ENCODE measurements around the gene SAMD9. TPM values are rescaled to one million over a fixed set of nuclear protein-coding genes. Genes with fewer than 3 reads are reported as not detected.
A peak's percentile ranks its signal among the peaks of the same experiment; 100 is the strongest.

SAMD9 gene
- total RNA-seq, 1 donor from 2014 or later: 15.0 TPM

GRCh38 chr7:93159490-93159889 is 41.7 kb upstream of the SAMD9 start:
- no peak for DNase-seq (ENCODE audit: extremely low spot score, unreplicated experiment)

GRCh38 chr7:93156884-93157283 is 39.1 kb upstream of the SAMD9 start:
- DNase-seq (ENCODE audit: extremely low spot score, unreplicated experiment): no peak
- TF ChIP-seq CTCF (IDR thresholded peaks at IDR 0.05): no peak
- Mint-ChIP-seq H3K4me3 (ENCODE audit: unreplicated experiment) (no peak overlapping the region), H3K27me3 (ENCODE audit: unreplicated experiment) (peaks cover 4% of the 10 kb centered on the region), H3K36me3 (ENCODE audit: unreplicated experiment) (no peaks in the 10 kb centered on the region), H3K9me3 (ENCODE audit: unreplicated experiment) (peaks cover 3% of the 10 kb centered on the region), H3K27ac (ENCODE audit: unreplicated experiment) (no peak overlapping the region), H3K4me1 (ENCODE audit: unreplicated experiment) (no peaks in the 10 kb centered on the region)

More at GRCh38 chr7:93159490-93159889, 41.7 kb upstream of the SAMD9 start:
- Mint-ChIP-seq H3K9me3 (ENCODE audit: unreplicated experiment) (peaks cover 3% of the 10 kb centered on the region), H3K36me3 (ENCODE audit: unreplicated experiment) (no peaks in the 10 kb centered on the region), H3K27me3 (ENCODE audit: unreplicated experiment) (peaks cover 14% of the 10 kb centered on the region), H3K4me1 (ENCODE audit: unreplicated experiment) (no peaks in the 10 kb centered on the region), H3K4me3 (ENCODE audit: unreplicated experiment) (no peak overlapping the region), H3K27ac (ENCODE audit: unreplicated experiment) (no peak overlapping the region)
- no peak for TF ChIP-seq CTCF (IDR thresholded peaks at IDR 0.05)

- Mint-ChIP-seq H3K9me3 (ENCODE audit: unreplicated experiment) (no peaks in the 10 kb centered on the region), H3K4me3 (ENCODE audit: unreplicated experiment) (no peak overlapping the region), H3K36me3 (ENCODE audit: unreplicated experiment) (peaks cover 10% of the 10 kb centered on the region), H3K4me1 (ENCODE audit: unreplicated experiment) (peaks cover 41% of the 10 kb centered on the region), H3K27ac (ENCODE audit: unreplicated experiment) (peak overlapping the region; percentile 2), H3K27me3 (ENCODE audit: unreplicated experiment) (no peaks in the 10 kb centered on the region)
- DNase-seq (ENCODE audit: extremely low spot score, unreplicated experiment): no peak
- TF ChIP-seq CTCF (IDR thresholded peaks at IDR 0.05): no peak
These were observed 32.5 kb upstream of the SAMD9 start for GRCh38 chr7:93150200-93150835.

- no peak for TF ChIP-seq CTCF (IDR thresholded peaks at IDR 0.05)
- Mint-ChIP-seq H3K27me3 (ENCODE audit: unreplicated experiment) (no peaks in the 10 kb centered on the region), H3K4me1 (ENCODE audit: unreplicated experiment) (peaks cover 41% of the 10 kb centered on the region), H3K9me3 (ENCODE audit: unreplicated experiment) (no peaks in the 10 kb centered on the region), H3K27ac (ENCODE audit: unreplicated experiment) (peak overlapping the region; percentile 98), H3K4me3 (ENCODE audit: unreplicated experiment) (peak overlapping the region; percentile 79), H3K36me3 (ENCODE audit: unreplicated experiment) (peaks cover 17% of the 10 kb centered on the region)
- no peak for DNase-seq (ENCODE audit: extremely low spot score, unreplicated experiment)
These were observed 30.9 kb upstream of the SAMD9 start for GRCh38 chr7:93148727-93149126.

GRCh38 chr7:93148144-93148543 is 30.4 kb upstream of the SAMD9 start, which contains the start of gene SAMD9L:
Gene SAMD9L (minus strand): TSS chr7:93148385. CDS start chr7:93135971, 12,414 bp downstream.
- H3K36me3 Mint-ChIP-seq (ENCODE audit: unreplicated experiment): peaks cover 21% of the 10 kb centered on the region
- TF ChIP-seq CTCF (IDR thresholded peaks at IDR 0.05): no peak
- H3K4me1 Mint-ChIP-seq (ENCODE audit: unreplicated experiment): peaks cover 41% of the 10 kb centered on the region
- DNase-seq (ENCODE audit: extremely low spot score, unreplicated experiment): no peak
- no peaks in the 10 kb centered on the region for H3K9me3 Mint-ChIP-seq (ENCODE audit: unreplicated experiment)
- H3K27ac Mint-ChIP-seq (ENCODE audit: unreplicated experiment): peak within 1 kb of the TSS; percentile 98
- H3K27me3 Mint-ChIP-seq (ENCODE audit: unreplicated experiment): no peaks in the 10 kb centered on the region
- peak within 1 kb of the TSS; percentile 79 for H3K4me3 Mint-ChIP-seq (ENCODE audit: unreplicated experiment)

All from osteocyte (in vitro differentiated cells).